ENCODE measurements around the gene ADARB2.
"Not testable (repeated sequence)": the region's sequence is repeated elsewhere in the genome, so short reads cannot be mapped to it uniquely, and the experiment has no call there.

ADARB2 gene

GRCh38 chr10:1360558-1361164 lies 376.7 kb downstream of the ADARB2 start:
- DNase-seq: no peak

DNA sequence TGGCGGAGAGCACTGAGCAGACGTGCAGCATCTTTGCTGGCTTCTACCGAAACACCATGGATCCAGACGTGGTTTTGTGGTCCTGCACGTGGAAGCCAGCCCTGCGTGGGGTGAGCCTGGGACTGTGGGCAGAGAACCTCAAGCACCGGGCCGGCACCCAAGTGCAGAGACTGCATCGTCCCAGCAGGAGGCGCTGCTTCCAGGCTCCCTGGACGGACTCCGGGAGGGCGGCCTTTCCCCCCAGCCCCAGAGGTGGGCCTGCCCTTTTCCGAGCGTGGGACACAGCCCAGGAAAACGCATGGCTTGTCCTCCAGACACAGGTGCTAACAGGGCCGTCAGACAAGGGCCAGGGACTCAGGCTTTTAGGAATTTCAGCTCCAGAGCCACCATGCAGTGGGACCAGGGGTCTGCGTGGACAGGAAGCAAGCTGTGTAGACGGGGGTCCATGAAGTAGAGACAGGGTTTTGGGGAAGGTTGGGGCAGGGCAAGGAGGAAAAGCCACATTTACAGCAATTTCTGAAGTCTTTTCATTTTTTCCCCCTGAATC lies 377.2 kb downstream of the ADARB2 start:
- DNase-seq: peak; percentile 25 to 29

DNA sequence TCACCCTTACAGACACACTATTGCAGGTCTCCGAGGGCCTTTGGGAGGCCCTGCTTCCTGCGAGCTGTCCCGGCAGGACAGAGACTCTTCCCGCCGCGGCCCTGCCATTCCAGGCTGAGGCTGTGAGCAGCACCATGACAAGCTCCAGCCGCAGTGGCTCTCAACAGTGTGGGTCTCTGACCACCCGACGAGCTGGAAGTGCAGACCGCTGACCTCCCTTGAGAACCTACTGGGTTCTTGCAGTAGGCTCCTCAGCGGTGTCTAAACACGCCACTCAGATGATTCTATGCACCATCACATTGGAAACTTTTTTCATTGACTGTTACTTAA lies 377.7 kb downstream of the ADARB2 start:
- DNase-seq: peak in 1 of 2 experiments; percentile 21

- DNase-seq: peak; percentile 25 to 28
These were observed 378.3 kb downstream of the ADARB2 start for GRCh38 chr10:1358860-1359625.

DNA sequence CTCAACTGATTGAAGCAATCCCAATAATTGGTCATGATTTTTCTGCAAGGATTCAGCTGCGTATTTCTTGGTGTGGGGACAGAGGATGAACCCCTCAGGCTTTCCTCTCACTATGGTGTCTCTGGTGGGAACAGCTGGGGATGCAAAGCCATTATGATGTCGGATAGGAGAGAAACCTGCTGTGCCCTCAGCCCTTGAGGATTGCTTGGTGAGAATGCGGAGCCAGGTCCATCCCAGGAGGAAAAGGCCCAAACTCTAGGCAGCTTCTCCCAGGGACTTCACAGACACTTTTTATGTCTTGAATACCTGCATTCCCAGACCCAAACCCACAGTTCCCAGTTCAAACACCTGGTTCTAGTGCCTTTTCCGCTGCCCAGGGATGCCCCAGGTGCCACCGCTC lies 379.2 kb downstream of the ADARB2 start:
- no peak for DNase-seq

DNA sequence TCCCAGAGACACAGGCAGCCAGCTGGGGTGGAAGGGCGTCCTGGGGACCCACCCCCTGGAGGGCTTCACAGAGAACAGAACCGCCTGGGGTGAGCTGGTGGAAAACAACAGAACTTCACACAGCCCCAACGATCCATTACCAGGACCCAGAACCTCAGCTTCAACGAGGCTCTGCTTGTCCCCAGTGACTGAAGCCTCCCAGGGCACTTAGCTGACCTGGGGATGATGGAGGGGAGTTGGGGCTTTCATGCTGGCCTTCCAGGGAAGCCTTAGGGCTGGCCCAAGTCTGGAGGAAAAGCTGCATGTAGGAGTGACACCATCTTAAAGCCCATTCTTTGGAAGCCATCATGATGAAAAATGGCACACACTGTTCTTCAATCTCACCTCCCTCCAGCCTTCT lies 381.0 kb downstream of the ADARB2 start:
- DNase-seq: no peak

DNA sequence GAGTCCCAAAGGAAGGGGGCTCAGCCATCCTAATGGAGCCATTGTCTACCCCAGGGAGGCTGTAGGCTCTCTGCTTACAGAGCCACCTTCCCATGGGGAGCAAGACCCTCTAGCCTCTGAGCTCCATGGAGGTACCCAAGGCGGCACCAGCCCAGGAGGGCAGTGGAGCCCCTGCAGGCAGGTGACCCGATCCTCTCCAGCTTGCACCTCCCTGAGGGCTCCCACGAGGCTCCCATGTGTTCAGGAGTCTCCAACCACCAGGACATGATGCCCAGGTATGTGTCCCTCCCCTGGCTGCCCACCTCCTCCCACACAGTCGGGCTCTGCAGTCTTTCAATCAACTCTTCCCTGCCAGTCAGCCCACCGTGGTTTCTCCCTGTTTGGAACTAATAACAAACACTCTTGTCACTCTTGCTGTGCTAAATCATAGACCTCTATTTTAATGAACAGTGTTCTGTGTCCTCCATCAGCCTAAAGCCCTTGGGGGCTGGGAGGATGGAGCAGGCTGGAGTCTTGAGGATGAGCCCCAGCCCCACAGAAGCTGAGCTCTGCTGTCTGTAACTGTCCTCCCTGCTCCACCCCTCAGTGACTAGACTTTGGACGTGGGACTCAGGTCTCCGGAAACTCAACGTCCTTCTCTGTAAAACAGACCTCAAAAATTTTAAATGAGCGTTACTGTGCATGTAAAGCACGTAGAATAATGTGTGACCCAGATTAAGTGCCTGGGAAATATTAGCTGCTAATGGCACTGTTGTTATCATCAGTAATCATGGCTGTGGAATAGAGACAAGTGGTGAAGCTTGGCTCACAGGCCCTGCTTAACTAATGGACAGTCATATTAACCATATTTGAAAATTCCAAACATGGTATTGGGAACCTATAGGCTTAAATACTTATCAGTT lies 382.3 kb downstream of the ADARB2 start:
- no peak for DNase-seq

- DNase-seq: not testable (repeated sequence)
These were observed 385.0 kb downstream of the ADARB2 start for GRCh38 chr10:1352296-1352695.

GRCh38 chr10:1348773-1349050 lies 388.6 kb downstream of the ADARB2 start:
- no peak for DNase-seq

DNA sequence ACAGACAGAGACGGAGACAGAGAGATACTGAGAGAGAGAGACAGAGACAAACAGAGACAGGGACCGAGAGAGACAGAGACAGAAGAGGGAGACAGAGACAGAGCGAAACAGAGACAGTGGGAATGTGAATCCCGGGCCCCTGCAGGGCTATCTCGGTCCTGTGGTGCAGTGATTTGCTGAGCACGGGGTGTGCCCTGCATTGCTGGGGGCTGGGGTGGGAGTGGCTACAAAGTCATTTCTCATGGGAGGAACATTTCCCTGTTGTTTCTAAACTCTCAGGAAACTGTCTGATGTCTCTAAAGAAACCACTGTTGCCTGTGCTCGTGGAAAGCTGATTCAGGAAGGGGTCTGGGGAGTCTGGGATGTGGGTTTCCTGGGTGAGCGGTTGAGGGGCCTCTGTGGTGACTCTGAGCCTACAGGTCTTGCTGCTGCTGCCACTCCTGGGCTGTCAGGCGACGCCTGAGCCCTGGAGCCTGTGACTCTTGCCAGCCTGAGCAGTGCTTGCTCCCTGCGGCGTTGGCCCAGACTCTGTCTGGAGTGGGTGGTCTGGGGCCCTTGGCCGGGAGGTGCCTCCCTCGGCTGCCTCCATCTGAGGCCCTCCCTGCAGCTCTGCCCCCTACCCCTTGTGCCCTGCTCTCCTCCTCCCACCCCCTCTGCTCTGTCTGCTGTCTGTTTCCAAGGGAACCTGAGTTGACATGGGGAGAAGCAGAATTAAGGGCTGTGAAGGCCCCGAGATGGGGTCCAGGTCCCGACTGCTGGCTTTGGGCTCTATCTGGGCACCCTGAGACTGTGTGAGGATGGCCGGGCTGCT lies 389.2 kb downstream of the ADARB2 start:
- no peak for DNase-seq

- DNase-seq: no peak
These were observed 389.8 kb downstream of the ADARB2 start for GRCh38 chr10:1347525-1347924.

DNA sequence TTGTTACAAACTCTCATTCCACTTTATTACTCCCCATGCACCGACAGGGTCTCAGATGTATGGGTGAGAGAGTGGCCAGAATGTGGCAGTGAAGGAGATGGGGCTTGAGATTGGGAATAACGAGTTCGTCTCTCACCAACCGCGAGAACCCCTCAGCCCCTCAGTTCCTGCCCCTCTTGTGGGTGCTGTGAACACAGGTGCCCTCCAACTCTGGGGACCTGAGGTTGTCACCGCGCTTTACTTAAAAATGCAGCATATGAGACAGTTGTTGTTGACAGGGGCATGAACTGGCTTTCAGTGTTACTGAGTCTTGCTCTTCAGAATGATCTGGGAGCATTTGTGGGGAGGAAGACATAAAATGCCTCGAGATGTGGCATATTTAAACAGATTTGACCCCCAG lies 391.1 kb downstream of the ADARB2 start:
- no peak for DNase-seq

GRCh38 chr10:1345368-1345767 lies 392.0 kb downstream of the ADARB2 start:
- DNase-seq: no peak

- DNase-seq: no peak
These were observed 392.5 kb downstream of the ADARB2 start for GRCh38 chr10:1344846-1345245.

GRCh38 chr10:1344408-1344807 lies 392.9 kb downstream of the ADARB2 start:
- DNase-seq: no peak

GRCh38 chr10:1343176-1343575 lies 394.1 kb downstream of the ADARB2 start:
- DNase-seq: no peak

GRCh38 chr10:1341052-1341451 lies 396.3 kb downstream of the ADARB2 start:
- DNase-seq: not testable (repeated sequence)

GRCh38 chr10:1339396-1339795 lies 397.9 kb downstream of the ADARB2 start:
- DNase-seq: no peak

- no peak for DNase-seq
These were observed 401.7 kb downstream of the ADARB2 start for GRCh38 chr10:1335642-1336041.

GRCh38 chr10:1333981-1334380 lies 403.3 kb downstream of the ADARB2 start:
- DNase-seq: no peak

DNA sequence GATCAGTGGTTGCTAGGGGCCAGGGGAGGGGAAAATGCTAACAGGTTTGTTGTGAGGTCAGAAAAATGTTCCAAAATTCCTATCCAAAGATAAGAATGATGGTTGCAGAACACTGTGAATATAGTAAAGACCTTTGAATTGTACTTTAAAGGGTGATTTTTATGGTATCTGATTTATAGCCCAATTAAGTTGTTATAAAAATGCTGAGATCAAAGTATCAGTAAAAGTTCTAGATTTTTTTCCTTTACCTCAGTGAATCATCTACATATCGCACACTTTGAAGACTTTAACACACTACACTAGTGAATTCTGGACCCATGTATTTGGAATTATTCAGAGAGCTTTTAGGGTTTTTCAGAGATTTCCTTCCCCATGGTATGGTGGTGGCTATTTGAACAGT lies 405.8 kb downstream of the ADARB2 start:
- no peak for DNase-seq

DNA sequence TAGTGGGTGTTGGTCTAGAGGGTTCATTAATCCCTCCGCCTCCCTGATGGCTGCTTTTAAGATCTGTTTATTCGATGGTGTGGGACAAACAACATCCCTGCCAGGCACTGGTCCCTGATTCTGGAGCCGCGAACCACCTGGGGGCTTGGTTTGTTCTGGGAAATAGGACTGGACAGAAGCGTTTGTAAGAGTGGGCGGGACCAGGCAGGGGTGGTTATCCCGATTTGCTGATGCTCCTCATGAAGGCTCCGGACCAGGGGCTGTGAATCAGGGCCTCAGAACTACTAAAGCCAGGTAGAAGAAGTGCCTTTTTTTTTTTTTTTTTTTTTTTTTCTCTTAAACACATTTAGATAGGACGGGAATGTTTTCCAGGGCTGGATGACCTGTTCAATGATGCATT lies 407.7 kb downstream of the ADARB2 start:
- DNase-seq: no peak

All from activated T-cell treated with anti-CD3 and anti-CD28 coated beads, Interleukin-2, amount 50 U/mL, for 48 hours (primary cell).